Measurements from ENCODE around the gene GRB10. TPM values are rescaled to one million over a fixed set of nuclear protein-coding genes. Genes with fewer than 3 reads are reported as not detected.

Gene GRB10
- total and polyA plus RNA-seq, 2 of the 8 experiments (the other 6 are each of a cell fraction or from before 2014, with no cell fraction given) = 35.7 to 97.0 TPM

DNA sequence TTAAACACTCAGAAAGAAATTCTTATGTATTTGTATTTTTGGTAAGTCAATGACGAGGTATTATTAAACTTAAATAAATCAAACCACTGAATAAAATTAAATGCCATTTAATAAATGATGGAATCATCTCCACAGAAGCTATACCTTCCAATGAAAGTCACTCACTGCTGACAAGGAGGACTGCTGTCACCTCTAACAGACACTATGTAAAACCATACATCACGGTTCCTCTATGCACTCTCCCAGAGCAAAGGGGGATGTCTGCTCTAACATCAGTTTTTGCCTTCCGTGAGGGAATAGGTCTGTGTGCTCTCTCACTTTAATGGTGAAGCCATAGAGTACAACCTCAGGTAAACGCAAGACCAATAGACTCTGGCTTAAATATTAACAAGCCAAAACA is 117.8 kb downstream of the GRB10 start (continued):
- TF ChIP-seq, protein P1, sequence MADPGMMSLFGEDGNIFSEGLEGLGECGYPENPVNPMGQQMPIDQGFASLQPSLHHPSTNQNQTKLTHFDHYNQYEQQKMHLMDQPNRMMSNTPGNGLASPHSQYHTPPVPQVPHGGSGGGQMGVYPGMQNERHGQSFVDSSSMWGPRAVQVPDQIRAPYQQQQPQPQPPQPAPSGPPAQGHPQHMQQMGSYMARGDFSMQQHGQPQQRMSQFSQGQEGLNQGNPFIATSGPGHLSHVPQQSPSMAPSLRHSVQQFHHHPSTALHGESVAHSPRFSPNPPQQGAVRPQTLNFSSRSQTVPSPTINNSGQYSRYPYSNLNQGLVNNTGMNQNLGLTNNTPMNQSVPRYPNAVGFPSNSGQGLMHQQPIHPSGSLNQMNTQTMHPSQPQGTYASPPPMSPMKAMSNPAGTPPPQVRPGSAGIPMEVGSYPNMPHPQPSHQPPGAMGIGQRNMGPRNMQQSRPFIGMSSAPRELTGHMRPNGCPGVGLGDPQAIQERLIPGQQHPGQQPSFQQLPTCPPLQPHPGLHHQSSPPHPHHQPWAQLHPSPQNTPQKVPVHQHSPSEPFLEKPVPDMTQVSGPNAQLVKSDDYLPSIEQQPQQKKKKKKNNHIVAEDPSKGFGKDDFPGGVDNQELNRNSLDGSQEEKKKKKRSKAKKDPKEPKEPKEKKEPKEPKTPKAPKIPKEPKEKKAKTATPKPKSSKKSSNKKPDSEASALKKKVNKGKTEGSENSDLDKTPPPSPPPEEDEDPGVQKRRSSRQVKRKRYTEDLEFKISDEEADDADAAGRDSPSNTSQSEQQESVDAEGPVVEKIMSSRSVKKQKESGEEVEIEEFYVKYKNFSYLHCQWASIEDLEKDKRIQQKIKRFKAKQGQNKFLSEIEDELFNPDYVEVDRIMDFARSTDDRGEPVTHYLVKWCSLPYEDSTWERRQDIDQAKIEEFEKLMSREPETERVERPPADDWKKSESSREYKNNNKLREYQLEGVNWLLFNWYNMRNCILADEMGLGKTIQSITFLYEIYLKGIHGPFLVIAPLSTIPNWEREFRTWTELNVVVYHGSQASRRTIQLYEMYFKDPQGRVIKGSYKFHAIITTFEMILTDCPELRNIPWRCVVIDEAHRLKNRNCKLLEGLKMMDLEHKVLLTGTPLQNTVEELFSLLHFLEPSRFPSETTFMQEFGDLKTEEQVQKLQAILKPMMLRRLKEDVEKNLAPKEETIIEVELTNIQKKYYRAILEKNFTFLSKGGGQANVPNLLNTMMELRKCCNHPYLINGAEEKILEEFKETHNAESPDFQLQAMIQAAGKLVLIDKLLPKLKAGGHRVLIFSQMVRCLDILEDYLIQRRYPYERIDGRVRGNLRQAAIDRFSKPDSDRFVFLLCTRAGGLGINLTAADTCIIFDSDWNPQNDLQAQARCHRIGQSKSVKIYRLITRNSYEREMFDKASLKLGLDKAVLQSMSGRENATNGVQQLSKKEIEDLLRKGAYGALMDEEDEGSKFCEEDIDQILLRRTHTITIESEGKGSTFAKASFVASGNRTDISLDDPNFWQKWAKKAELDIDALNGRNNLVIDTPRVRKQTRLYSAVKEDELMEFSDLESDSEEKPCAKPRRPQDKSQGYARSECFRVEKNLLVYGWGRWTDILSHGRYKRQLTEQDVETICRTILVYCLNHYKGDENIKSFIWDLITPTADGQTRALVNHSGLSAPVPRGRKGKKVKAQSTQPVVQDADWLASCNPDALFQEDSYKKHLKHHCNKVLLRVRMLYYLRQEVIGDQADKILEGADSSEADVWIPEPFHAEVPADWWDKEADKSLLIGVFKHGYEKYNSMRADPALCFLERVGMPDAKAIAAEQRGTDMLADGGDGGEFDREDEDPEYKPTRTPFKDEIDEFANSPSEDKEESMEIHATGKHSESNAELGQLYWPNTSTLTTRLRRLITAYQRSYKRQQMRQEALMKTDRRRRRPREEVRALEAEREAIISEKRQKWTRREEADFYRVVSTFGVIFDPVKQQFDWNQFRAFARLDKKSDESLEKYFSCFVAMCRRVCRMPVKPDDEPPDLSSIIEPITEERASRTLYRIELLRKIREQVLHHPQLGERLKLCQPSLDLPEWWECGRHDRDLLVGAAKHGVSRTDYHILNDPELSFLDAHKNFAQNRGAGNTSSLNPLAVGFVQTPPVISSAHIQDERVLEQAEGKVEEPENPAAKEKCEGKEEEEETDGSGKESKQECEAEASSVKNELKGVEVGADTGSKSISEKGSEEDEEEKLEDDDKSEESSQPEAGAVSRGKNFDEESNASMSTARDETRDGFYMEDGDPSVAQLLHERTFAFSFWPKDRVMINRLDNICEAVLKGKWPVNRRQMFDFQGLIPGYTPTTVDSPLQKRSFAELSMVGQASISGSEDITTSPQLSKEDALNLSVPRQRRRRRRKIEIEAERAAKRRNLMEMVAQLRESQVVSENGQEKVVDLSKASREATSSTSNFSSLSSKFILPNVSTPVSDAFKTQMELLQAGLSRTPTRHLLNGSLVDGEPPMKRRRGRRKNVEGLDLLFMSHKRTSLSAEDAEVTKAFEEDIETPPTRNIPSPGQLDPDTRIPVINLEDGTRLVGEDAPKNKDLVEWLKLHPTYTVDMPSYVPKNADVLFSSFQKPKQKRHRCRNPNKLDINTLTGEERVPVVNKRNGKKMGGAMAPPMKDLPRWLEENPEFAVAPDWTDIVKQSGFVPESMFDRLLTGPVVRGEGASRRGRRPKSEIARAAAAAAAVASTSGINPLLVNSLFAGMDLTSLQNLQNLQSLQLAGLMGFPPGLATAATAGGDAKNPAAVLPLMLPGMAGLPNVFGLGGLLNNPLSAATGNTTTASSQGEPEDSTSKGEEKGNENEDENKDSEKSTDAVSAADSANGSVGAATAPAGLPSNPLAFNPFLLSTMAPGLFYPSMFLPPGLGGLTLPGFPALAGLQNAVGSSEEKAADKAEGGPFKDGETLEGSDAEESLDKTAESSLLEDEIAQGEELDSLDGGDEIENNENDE (IDR thresholded peaks at IDR 0.05; ENCODE audit: insufficient replicate concordance, low read length) = no peak
- no peak for TF ChIP-seq HDAC6 (IDR thresholded peaks at IDR 0.05; ENCODE audit: low read depth, low read length)
- no peak for TF ChIP-seq SIN3A (conservative IDR thresholded peaks at IDR 0.05 in 1 of 2, IDR thresholded peaks at IDR 0.05 in 1 of 2; ENCODE audit: low read depth in 1 of 2, low read length in 2 of 2)
- TF ChIP-seq NRF1 (IDR thresholded peaks at IDR 0.05; ENCODE audit: low read depth, low read length) = no peak
- no peak for TF ChIP-seq SIX5 (IDR thresholded peaks at IDR 0.05; ENCODE audit: low read depth, low read length)
- no peak for TF ChIP-seq RNF2 (IDR thresholded peaks at IDR 0.05; ENCODE audit: borderline replicate concordance, low read depth, low read length, missing control alignments, poor library complexity, severe bottlenecking)
- no peak for TF ChIP-seq EP300 (IDR thresholded peaks at IDR 0.05; ENCODE audit: borderline replicate concordance in 1 of 2, low read depth in 2 of 2, low read length in 2 of 2)
- no peak for TF ChIP-seq CHD2 (IDR thresholded peaks at IDR 0.05; ENCODE audit: low read length)
- TF ChIP-seq RFX5 (IDR thresholded peaks at IDR 0.05; ENCODE audit: borderline replicate concordance, low read depth, low read length) = no peak

Data from H1 (cell line).